IPS-15b (cell line): ENCODE measurements around the gene CTIF.

ENCODE experiments used
- H3K27me3 ChIP-seq: one replicate; pipeline ENCODE4 v1.6.1; 2013; ENCODE audit warnings: low read length; ENCODE audit not compliant: control insufficient read depth, insufficient read depth
- H3K36me3 ChIP-seq: one replicate; pipeline ENCODE4 v1.6.1; 2013; ENCODE audit warnings: low read length; ENCODE audit not compliant: control insufficient read depth, insufficient read depth
- H3K4me1 ChIP-seq: one replicate; pipeline ENCODE4 v1.6.1; 2013; ENCODE audit warnings: mild to moderate bottlenecking, low read length; ENCODE audit not compliant: control insufficient read depth, insufficient read depth
- H3K4me3 ChIP-seq: one replicate; pipeline ENCODE4 v1.5.1; 2013; ENCODE audit warnings: low read depth, low read length
- H3K9ac ChIP-seq: one replicate; pipeline ENCODE4 v1.6.1; 2013; ENCODE audit warnings: low read depth, mild to moderate bottlenecking, low read length
- H3K9me3 ChIP-seq: one replicate; pipeline ENCODE4 v1.6.1; 2013; ENCODE audit warnings: mild to moderate bottlenecking, low read length; ENCODE audit not compliant: control insufficient read depth, insufficient read depth

CTIF gene

GRCh38 chr18:48621815-48622555 lies 83.2 kb downstream of the CTIF start:
- H3K4me3 ChIP-seq, result no peak overlapping the region
- no peak overlapping the region for H3K9ac ChIP-seq
- no peaks in the 10 kb centered on the region for H3K4me1 ChIP-seq
- H3K27me3 ChIP-seq, result no peaks in the 10 kb centered on the region
- no peaks in the 10 kb centered on the region for H3K36me3 ChIP-seq
- H3K9me3 ChIP-seq, result no peaks in the 10 kb centered on the region

GRCh38 chr18:48622911-48623431 lies 84.1 kb downstream of the CTIF start:
- H3K4me3 ChIP-seq, result no peak overlapping the region
- no peaks in the 10 kb centered on the region for H3K36me3 ChIP-seq
- no peaks in the 10 kb centered on the region for H3K27me3 ChIP-seq

GRCh38 chr18:48623468-48624235 lies 84.8 kb downstream of the CTIF start:
- H3K27me3 ChIP-seq, result no peaks in the 10 kb centered on the region
- H3K4me1 ChIP-seq, result no peaks in the 10 kb centered on the region
- no peaks in the 10 kb centered on the region for H3K9me3 ChIP-seq
- H3K36me3 ChIP-seq, result no peaks in the 10 kb centered on the region
- no peak overlapping the region for H3K4me3 ChIP-seq
- H3K9ac ChIP-seq, result no peak overlapping the region

More at GRCh38 chr18:48622911-48623431, 84.1 kb downstream of the CTIF start:
- no peaks in the 10 kb centered on the region for H3K4me1 ChIP-seq
- H3K9me3 ChIP-seq, result no peaks in the 10 kb centered on the region
- no peak overlapping the region for H3K9ac ChIP-seq

- Histone ChIP-seq H3K36me3 (no peaks in the 10 kb centered on the region), H3K9me3 (no peaks in the 10 kb centered on the region), H3K27me3 (no peaks in the 10 kb centered on the region), H3K9ac (no peak overlapping the region), H3K4me1 (no peaks in the 10 kb centered on the region), H3K4me3 (no peak overlapping the region)
Observed at GRCh38 chr18:48624856-48625255, 86.0 kb downstream of the CTIF start.

- Histone ChIP-seq H3K27me3 (no peaks in the 10 kb centered on the region), H3K4me3 (no peak overlapping the region), H3K9me3 (no peaks in the 10 kb centered on the region), H3K9ac (no peak overlapping the region), H3K4me1 (no peaks in the 10 kb centered on the region), H3K36me3 (no peaks in the 10 kb centered on the region)
Observed at GRCh38 chr18:48627216-48627615, 88.4 kb downstream of the CTIF start.

- H3K9me3 ChIP-seq, result no peaks in the 10 kb centered on the region
- no peaks in the 10 kb centered on the region for H3K36me3 ChIP-seq
- H3K4me3 ChIP-seq, result no peak overlapping the region
- no peaks in the 10 kb centered on the region for H3K27me3 ChIP-seq
- H3K9ac ChIP-seq, result no peak overlapping the region
- H3K4me1 ChIP-seq, result no peaks in the 10 kb centered on the region
Observed at GRCh38 chr18:48629730-48630324, 91.0 kb downstream of the CTIF start.

GRCh38 chr18:48631851-48632250 lies 93.0 kb downstream of the CTIF start:
- Histone ChIP-seq H3K4me1 (no peaks in the 10 kb centered on the region), H3K27me3 (no peaks in the 10 kb centered on the region), H3K4me3 (no peak overlapping the region), H3K9ac (no peak overlapping the region), H3K36me3 (no peaks in the 10 kb centered on the region), H3K9me3 (no peaks in the 10 kb centered on the region)

- no peak overlapping the region for H3K4me3 ChIP-seq
- no peaks in the 10 kb centered on the region for H3K36me3 ChIP-seq
- no peaks in the 10 kb centered on the region for H3K9me3 ChIP-seq
- no peak overlapping the region for H3K9ac ChIP-seq
- no peaks in the 10 kb centered on the region for H3K4me1 ChIP-seq
- H3K27me3 ChIP-seq, result no peaks in the 10 kb centered on the region
Observed at GRCh38 chr18:48632676-48633257, 93.9 kb downstream of the CTIF start.

- Histone ChIP-seq H3K9ac (no peak overlapping the region), H3K4me1 (no peaks in the 10 kb centered on the region), H3K9me3 (no peaks in the 10 kb centered on the region), H3K36me3 (no peaks in the 10 kb centered on the region), H3K27me3 (no peaks in the 10 kb centered on the region), H3K4me3 (no peak overlapping the region)
Observed at GRCh38 chr18:48634491-48634890, 95.7 kb downstream of the CTIF start.

GRCh38 chr18:48634975-48635374 lies 96.1 kb downstream of the CTIF start:
- no peaks in the 10 kb centered on the region for H3K4me1 ChIP-seq
- no peak overlapping the region for H3K9ac ChIP-seq
- no peaks in the 10 kb centered on the region for H3K9me3 ChIP-seq
- no peaks in the 10 kb centered on the region for H3K27me3 ChIP-seq
- no peaks in the 10 kb centered on the region for H3K36me3 ChIP-seq
- H3K4me3 ChIP-seq, result no peak overlapping the region

GRCh38 chr18:48635806-48636205 lies 97.0 kb downstream of the CTIF start:
- Histone ChIP-seq H3K9ac (no peak overlapping the region), H3K4me1 (no peaks in the 10 kb centered on the region), H3K36me3 (no peaks in the 10 kb centered on the region), H3K27me3 (no peaks in the 10 kb centered on the region), H3K4me3 (no peak overlapping the region), H3K9me3 (no peaks in the 10 kb centered on the region)
